H9 (cell line): Measurements from ENCODE around the gene SH2D2A. TPM values are rescaled to one million over a fixed set of nuclear protein-coding genes. Genes with fewer than 3 reads are reported as not detected.

ENCODE experiments used
- DNase-seq: peaks from one replicate; pipeline ENCODE4 v3.0.0-alpha.2; 2017
- H2AFZ ChIP-seq: one replicate; pipeline ENCODE4 v1.6.1; 2013; ENCODE audit warnings: mild to moderate bottlenecking, low read length, control low read depth, moderate library complexity
- H2AK5ac ChIP-seq: 2 replicates; pipeline ENCODE4 v1.6.1; 2013; ENCODE audit warnings: low read length, control low read depth, mixed read lengths; ENCODE audit not compliant: insufficient read length
- H2BK120ac ChIP-seq: one replicate; pipeline ENCODE4 v1.6.1; 2013; ENCODE audit warnings: low read depth, mild to moderate bottlenecking, low read length, control low read depth, inconsistent platforms; ENCODE audit not compliant: poor library complexity, severe bottlenecking
- H2BK12ac ChIP-seq: 2 replicates; pipeline ENCODE4 v1.6.1; 2013; ENCODE audit warnings: low read length, control low read depth, mixed read lengths, low read depth; ENCODE audit not compliant: insufficient read length
- H2BK15ac ChIP-seq: 2 replicates; pipeline ENCODE4 v1.6.1; 2013; ENCODE audit warnings: low read depth, low read length, control low read depth
- H2BK20ac ChIP-seq: one replicate; pipeline ENCODE4 v1.6.1; 2013; ENCODE audit warnings: low read depth, mild to moderate bottlenecking, low read length, control low read depth, inconsistent platforms; ENCODE audit not compliant: poor library complexity, severe bottlenecking
- H2BK5ac ChIP-seq: 2 replicates; pipeline ENCODE4 v1.6.1; 2013; ENCODE audit warnings: low read length, control low read depth, mixed read lengths; ENCODE audit not compliant: insufficient read length
- H3K14ac ChIP-seq: 2 replicates; pipeline ENCODE4 v1.6.1; 2013; ENCODE audit warnings: low read length, control low read depth; ENCODE audit not compliant: insufficient read depth
- H3K18ac ChIP-seq: 2 replicates; pipeline ENCODE4 v1.6.1; 2013; ENCODE audit warnings: low read depth, mild to moderate bottlenecking, mixed read lengths, low read length, control low read depth; ENCODE audit not compliant: insufficient read length
- H3K23ac ChIP-seq: 2 replicates; pipeline ENCODE4 v1.6.1; 2013; ENCODE audit warnings: low read length, control low read depth, mixed read lengths, low read depth; ENCODE audit not compliant: insufficient read length
- H3K23me2 ChIP-seq: 2 replicates; pipeline ENCODE4 v1.6.1; 2013; ENCODE audit warnings: low read depth, mild to moderate bottlenecking, mixed read lengths, low read length, control low read depth; ENCODE audit not compliant: insufficient read length, poor library complexity, severe bottlenecking
- H3K27ac ChIP-seq: 2 replicates; pipeline ENCODE4 v1.5.1; 2013; ENCODE audit warnings: low read length, control low read depth, mixed read lengths, low read depth; ENCODE audit not compliant: insufficient read length
- H3K27me3 ChIP-seq: 2 replicates; pipeline ENCODE4 v1.6.1; 2013; ENCODE audit warnings: low read length, control low read depth, inconsistent platforms; ENCODE audit not compliant: insufficient read depth
- H3K4ac ChIP-seq: 2 replicates; pipeline ENCODE4 v1.6.1; 2013; ENCODE audit warnings: low read depth, mild to moderate bottlenecking, control low read depth, inconsistent platforms, low read length, moderate library complexity
- H3K4me1 ChIP-seq: 2 replicates; pipeline ENCODE4 v1.6.1; 2013; ENCODE audit warnings: low read length, control low read depth, inconsistent platforms; ENCODE audit not compliant: insufficient read depth
- H3K4me2 ChIP-seq: 2 replicates; pipeline ENCODE4 v1.6.1; 2013; ENCODE audit warnings: low read length, control low read depth, mixed read lengths; ENCODE audit not compliant: insufficient read length, insufficient read depth
- H3K56ac ChIP-seq: 2 replicates; pipeline ENCODE4 v1.6.1; 2013; ENCODE audit warnings: low read depth, mild to moderate bottlenecking, mixed read lengths, low read length, control low read depth; ENCODE audit not compliant: insufficient read length
- H3K79me1 ChIP-seq: 2 replicates; pipeline ENCODE4 v1.6.1; 2013; ENCODE audit warnings: low read depth, mild to moderate bottlenecking, moderate library complexity, low read length, control low read depth, inconsistent platforms; ENCODE audit not compliant: insufficient read depth, poor library complexity, severe bottlenecking
- H3K79me2 ChIP-seq: 2 replicates; pipeline ENCODE4 v1.6.1; 2013; ENCODE audit warnings: low read length, control low read depth, inconsistent platforms; ENCODE audit not compliant: insufficient read depth
- H3K9ac ChIP-seq: 2 replicates; pipeline ENCODE4 v1.6.1; 2013; ENCODE audit warnings: low read length, control low read depth, mixed read lengths; ENCODE audit not compliant: insufficient read length; ENCODE audit errors: extremely low read depth
- H3K9me3 ChIP-seq: one replicate; pipeline ENCODE4 v1.6.1; 2013; ENCODE audit warnings: low read depth, low read length, inconsistent platforms; ENCODE audit not compliant: control insufficient read depth
- H3T11ph ChIP-seq: one replicate; pipeline ENCODE4 v1.6.1; 2013; ENCODE audit warnings: mild to moderate bottlenecking, low read length, control low read depth, inconsistent platforms
- H4K20me1 ChIP-seq: one replicate; pipeline ENCODE4 v1.6.1; 2013; ENCODE audit not compliant: control insufficient read depth, insufficient read length, insufficient read depth
- H4K5ac ChIP-seq: 2 replicates; pipeline ENCODE4 v1.6.1; 2013; ENCODE audit warnings: low read depth, mild to moderate bottlenecking, mixed read lengths, low read length, control low read depth; ENCODE audit not compliant: insufficient read length
- H4K8ac ChIP-seq: replicated peaks from 2 replicates; pipeline ENCODE4 v1.6.1; 2013; ENCODE audit warnings: low read length, control low read depth, mixed read lengths, low read depth; ENCODE audit not compliant: insufficient read length
- H4K91ac ChIP-seq: 2 replicates; pipeline ENCODE4 v1.6.1; 2013; ENCODE audit warnings: low read depth, mild to moderate bottlenecking, moderate library complexity, mixed read lengths, low read length, control low read depth; ENCODE audit not compliant: insufficient read length
- H3K27ac Mint-ChIP-seq, 3 experiments: 2 replicates in 2 of 3; 3 replicates in 1 of 3; pipeline ENCODE4 v1.8.0; 2020 to 2021; ENCODE audit warnings: mixed read lengths in 3 of 3, mild to moderate bottlenecking in 1 of 3, moderate library complexity in 1 of 3
- H3K27me3 Mint-ChIP-seq: 2 replicates; pipeline ENCODE4 v1.8.0; 2021; ENCODE audit warnings: low read depth, mild to moderate bottlenecking, moderate library complexity, mixed read lengths
- H3K36me3 Mint-ChIP-seq, 3 experiments: 2 replicates in 2 of 3; 3 replicates in 1 of 3; pipeline ENCODE4 v1.8.0; 2020 to 2021; ENCODE audit warnings: low read depth in 3 of 3, mixed read lengths in 3 of 3; ENCODE audit not compliant: insufficient read depth in 1 of 3
- H3K4me1 Mint-ChIP-seq, 2 experiments: 2 replicates each; pipeline ENCODE4 v1.8.0; 2020; ENCODE audit warnings: mixed read lengths in 2 of 2
- H3K4me3 Mint-ChIP-seq, 2 experiments: 2 replicates in 1 of 2; 3 replicates in 1 of 2; pipeline ENCODE4 v1.8.0; 2020 to 2021; ENCODE audit warnings: mild to moderate bottlenecking in 2 of 2, mixed read lengths in 2 of 2, moderate library complexity in 1 of 2
- H3K9me3 Mint-ChIP-seq, 2 experiments: 2 replicates in 1 of 2; 3 replicates in 1 of 2; pipeline ENCODE4 v1.8.0; 2020; ENCODE audit warnings: mild to moderate bottlenecking in 2 of 2, mixed read lengths in 2 of 2, moderate library complexity in 1 of 2
- CTCF ChIP-seq: fragments of 200-600 bp; sonication (generic); conservative IDR thresholded peaks from 3 replicates; pipeline ENCODE4 v1.8.0; 2021; ENCODE audit warnings: antibody characterized with exemption, mild to moderate bottlenecking
- WGBS: extraction: QIAGEN DNeasy Blood & Tissue Kit; methylation state at CpG from one replicate; pipeline ENCODE4 v1.1.7; 2013; ENCODE audit warnings: missing lambda C conversion rate, low lambda C conversion rate, mixed read lengths; ENCODE audit not compliant: insufficient read length; ENCODE audit errors: extremely low coverage; 5-methylcytosine and 5-hydroxymethylcytosine counted together
- total RNA-seq: library from RNA; stranded (reverse); gene quantifications from 2 replicates; pipeline ENCODE4 v1.2.1, GENCODE V29; 2021

SH2D2A gene
- total RNA-seq, 1 experiment from 2014 or later = 2.0 TPM

- no peak overlapping the region for H2BK120ac ChIP-seq
- no peak for DNase-seq
- Mint-ChIP-seq H3K36me3 (peaks cover 14 to 44% (median 27%) of the 10 kb centered on the region in 3 experiments), H3K4me1 (peaks cover 21 to 30% of the 10 kb centered on the region in 2 experiments), H3K27me3 (no peaks in the 10 kb centered on the region), H3K27ac (no peak overlapping the region), H3K9me3 (no peaks in the 10 kb centered on the region), H3K4me3 (no peak overlapping the region)
- H3K18ac ChIP-seq = no peak overlapping the region
- H3K56ac ChIP-seq = no peak overlapping the region
- no CpG with 5 or more reads among the region's 3 CpGs for WGBS
- H3K27ac ChIP-seq = no peak overlapping the region
- no peak overlapping the region for H4K5ac ChIP-seq
- no peak overlapping the region for H2AFZ ChIP-seq
- no peaks in the 10 kb centered on the region for H3K4me1 ChIP-seq
- no peaks in the 10 kb centered on the region for H3K27me3 ChIP-seq
- no peak overlapping the region for H3K9ac ChIP-seq
- H4K20me1 ChIP-seq = no peaks in the 10 kb centered on the region
- H2BK15ac ChIP-seq = no peak overlapping the region
- no peak overlapping the region for H2BK12ac ChIP-seq
- no peak overlapping the region for H3K4ac ChIP-seq
- H2BK5ac ChIP-seq = no peak overlapping the region
- no peak overlapping the region for H3K4me2 ChIP-seq
- H3K79me1 ChIP-seq = peaks cover 22% of the 10 kb centered on the region
- no peak overlapping the region for H2AK5ac ChIP-seq
- peak; percentile 28; the same call in 2 of the 3 replicates for TF ChIP-seq CTCF
- no peaks in the 10 kb centered on the region for H3K9me3 ChIP-seq
- peaks cover 39% of the 10 kb centered on the region for H3K79me2 ChIP-seq
- H3T11ph ChIP-seq = no peak overlapping the region
- H3K23me2 ChIP-seq = peaks cover 5% of the 10 kb centered on the region
- H4K8ac ChIP-seq = no peak overlapping the region
- H2BK20ac ChIP-seq = no peak overlapping the region
- H3K14ac ChIP-seq = no peak overlapping the region
- H4K91ac ChIP-seq = no peak overlapping the region
- no peak overlapping the region for H3K23ac ChIP-seq
These were observed 43.0 kb downstream of the SH2D2A start for GRCh38 chr1:156773607-156774006.
